CD4-positive, alpha-beta T cell treated with Interleukin-6 at 100 ng/mL for 8 hours (primary cell): ENCODE measurements around the gene C19orf73.
A peak's percentile ranks its signal among the peaks of the same experiment; 100 is the strongest.
"Not testable (repeated sequence)": the region's sequence is repeated elsewhere in the genome, so short reads cannot be mapped to it uniquely, and the experiment has no call there.

Experiments
- DNase-seq: peaks from one replicate; pipeline ENCODE4 v3.0.0-alpha.2; 2020; ENCODE audit warnings: mixed read lengths, low spot score

The C19orf73 gene

GRCh38 chr19:49101160-49101559 lies 17.8 kb downstream of the C19orf73 start:
- DNase-seq: no peak

- DNase-seq: no peak
Observed at GRCh38 chr19:49098795-49099194, 20.1 kb downstream of the C19orf73 start.

- peak; percentile 73 for DNase-seq
Observed at GRCh38 chr19:49097453-49098288, 21.3 kb downstream of the C19orf73 start.

GRCh38 chr19:49094505-49095482 lies 24.1 kb downstream of the C19orf73 start:
- DNase-seq: no peak

- no peak for DNase-seq
Observed at GRCh38 chr19:49092686-49093085, 26.3 kb downstream of the C19orf73 start.

- DNase-seq: no peak
Observed at GRCh38 chr19:49091391-49092038, 27.4 kb downstream of the C19orf73 start.

GRCh38 chr19:49086296-49086695 lies 32.6 kb downstream of the C19orf73 start:
- no peak for DNase-seq

GRCh38 chr19:49085868-49086232 lies 33.1 kb downstream of the C19orf73 start:
- DNase-seq: no peak

- DNase-seq: peak; percentile 100
Observed at GRCh38 chr19:49085020-49085867, 33.7 kb downstream of the C19orf73 start, which contains the start of gene SNRNP70. SNRNP70 (plus strand) TSS chr19:49085451; CDS start chr19:49086415, 964 bp downstream.

GRCh38 chr19:49084206-49085019 lies 34.5 kb downstream of the C19orf73 start:
- no peak for DNase-seq

- no peak for DNase-seq
Observed at GRCh38 chr19:49081273-49081672, 37.7 kb downstream of the C19orf73 start.

- DNase-seq: no peak
Observed at GRCh38 chr19:49080392-49080791, 38.6 kb downstream of the C19orf73 start.

- DNase-seq: not testable (repeated sequence)
Observed at GRCh38 chr19:49074869-49075268, 44.1 kb downstream of the C19orf73 start.

- DNase-seq: no peak
Observed at GRCh38 chr19:49073514-49074378, 45.2 kb downstream of the C19orf73 start.

- DNase-seq: no peak
Observed at GRCh38 chr19:49071860-49072547, 46.9 kb downstream of the C19orf73 start.

- DNase-seq: no peak
Observed at GRCh38 chr19:49070416-49070815, 48.5 kb downstream of the C19orf73 start.

GRCh38 chr19:49069026-49069425 lies 49.9 kb downstream of the C19orf73 start:
- no peak for DNase-seq
